ENCODE data around the gene DCUN1D3. TPM values are rescaled to one million over a fixed set of nuclear protein-coding genes. Genes with fewer than 3 reads are reported as not detected.

Gene DCUN1D3
- total RNA-seq, 1 donor from 2014 or later = 14.6 TPM

DNA sequence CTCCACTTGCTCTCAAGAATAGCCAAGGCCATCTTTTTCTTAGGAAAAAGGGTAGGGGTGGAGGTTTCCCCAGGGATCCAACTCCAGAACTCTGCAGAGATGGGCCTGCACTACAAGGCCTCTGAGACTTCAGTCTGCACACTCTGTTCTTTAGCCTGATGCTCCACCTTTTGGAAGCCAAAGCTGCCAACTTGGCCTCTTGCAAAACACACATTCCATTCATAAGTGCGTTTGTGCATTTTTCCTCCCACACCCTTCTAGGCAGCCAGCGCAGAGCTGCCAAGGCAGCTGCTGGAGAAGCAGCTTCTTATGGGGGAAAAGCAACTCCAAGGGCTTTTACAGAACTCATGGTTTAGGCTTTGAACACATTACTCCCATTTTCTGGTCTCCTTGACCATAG, 48.6 kb downstream of the DCUN1D3 start:
- peak; percentile 89 for DNase-seq
- peak; percentile 92 for ATAC-seq (ENCODE audit: poor library complexity)
- intact Hi-C loops (cut with DNase I) = loop anchor here (5.0 kb wide), 2 partner anchors 51 to 66 kb away; partner anchors contain the start of genes DCUN1D3 and LYRM1

DNA sequence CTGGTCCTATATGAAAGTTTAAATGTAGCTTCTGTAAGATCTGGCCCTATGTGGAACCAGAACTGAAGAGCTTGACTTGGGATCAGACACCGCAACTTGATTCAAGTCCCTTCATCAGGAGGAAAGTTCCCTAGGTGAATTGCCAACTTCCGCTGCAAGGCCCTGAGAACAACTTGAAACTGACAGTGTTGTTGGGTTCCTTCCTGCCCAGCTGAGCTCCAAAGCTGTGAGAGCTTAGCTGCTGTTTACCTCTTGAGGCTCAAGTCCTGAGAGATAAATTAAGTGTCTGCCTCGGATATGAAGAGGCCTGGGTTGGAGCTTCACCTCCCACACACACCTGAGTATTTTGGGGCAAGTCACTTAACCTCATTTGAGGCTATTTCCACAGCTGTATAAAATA, 49.2 kb downstream of the DCUN1D3 start:
- DNase-seq (no peak), ATAC-seq (ENCODE audit: poor library complexity) (peak; percentile 36)
- intact Hi-C loops (cut with DNase I) = loop anchor here (5.0 kb wide), 2 partner anchors 51 to 66 kb away; partner anchors contain the start of genes DCUN1D3 and LYRM1

DNA sequence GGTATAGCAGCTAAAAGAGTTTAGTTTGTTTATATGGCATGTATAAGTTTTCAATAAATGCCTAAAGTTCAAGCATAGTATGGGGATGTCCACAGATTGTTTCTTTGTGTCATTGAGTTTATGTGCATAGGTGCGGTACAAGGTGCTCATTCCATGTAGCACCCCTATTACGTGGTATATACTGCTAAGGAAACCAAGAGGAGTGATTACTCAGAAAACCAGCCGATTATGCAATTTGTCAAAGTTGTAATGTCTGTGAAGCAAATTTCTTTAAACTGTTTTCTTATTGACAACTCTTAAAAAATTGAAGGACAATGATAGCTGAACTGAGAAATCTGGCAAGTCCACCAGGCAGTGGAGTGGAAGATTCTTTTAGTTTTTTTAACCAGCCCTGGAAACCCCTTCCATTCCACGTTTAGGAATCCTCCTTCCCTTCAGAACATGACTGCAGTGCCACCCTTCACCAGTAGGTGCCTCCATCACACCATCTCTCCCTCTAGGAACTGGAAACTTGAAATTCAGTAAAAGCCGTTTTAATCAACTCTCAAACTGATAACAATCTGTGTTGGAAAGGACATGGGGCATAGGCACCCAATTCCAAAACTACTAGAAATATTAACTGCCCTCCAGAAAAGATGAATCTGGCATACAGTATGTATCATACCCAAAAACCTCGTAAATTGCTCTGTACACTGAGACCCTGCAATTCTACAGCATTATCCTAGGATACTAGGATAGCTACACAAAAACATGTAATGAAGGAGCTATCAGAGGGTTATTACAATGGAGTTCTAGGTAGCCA, 50.4 kb downstream of the DCUN1D3 start:
- intact Hi-C loops (cut with DNase I) = loop anchor here (5.0 kb wide), 2 partner anchors 53 to 68 kb away; partner anchors contain the start of genes DCUN1D3 and LYRM1
- ATAC-seq (ENCODE audit: poor library complexity) (peak; percentile 44), DNase-seq (peak; percentile 77)

DNA sequence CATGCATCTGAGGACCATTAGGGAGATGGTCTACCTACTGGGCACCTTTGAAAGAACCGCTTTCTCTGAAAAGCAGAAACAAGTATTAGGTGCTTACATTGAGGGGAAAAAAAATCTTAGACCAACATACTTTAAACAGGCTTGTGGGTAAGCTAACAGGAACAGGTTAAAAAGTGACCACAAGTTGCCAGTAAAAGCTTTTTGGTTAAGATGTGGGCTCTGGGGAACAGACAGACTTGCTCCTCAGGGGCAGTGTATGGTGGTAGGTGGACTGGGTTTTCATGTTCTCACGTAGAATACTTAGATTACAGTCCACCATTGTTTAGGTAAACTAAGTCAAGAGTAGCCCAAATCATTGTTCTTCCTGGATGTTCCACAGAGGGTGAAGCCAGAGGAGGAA, 52.6 kb downstream of the DCUN1D3 start:
- no peak for ATAC-seq (ENCODE audit: poor library complexity)
- DNase-seq = no peak
- intact Hi-C loops (cut with DNase I) = loop anchor here (2.0 kb wide), 1 partner anchor 235 kb away; no protein-coding TSS in a partner anchor

DNA sequence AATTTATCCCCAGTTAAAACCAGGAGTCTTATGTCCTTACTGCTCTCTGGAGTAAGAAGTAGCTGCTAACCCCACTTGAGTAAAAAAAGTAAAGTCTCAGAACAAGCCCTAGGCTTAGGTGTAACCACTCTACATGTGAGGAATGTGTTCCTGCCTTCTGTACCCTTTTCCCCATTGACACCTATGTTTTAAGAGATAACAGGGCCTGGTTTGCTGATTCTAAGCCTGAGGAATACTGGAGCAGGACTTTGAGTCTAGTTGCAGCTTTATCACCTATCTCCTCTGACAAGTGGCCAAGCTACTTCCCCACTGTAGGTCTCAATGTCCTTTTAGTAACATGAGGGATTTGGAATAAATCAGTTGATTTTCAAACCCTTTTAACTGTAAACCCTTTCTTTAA, 53.6 kb downstream of the DCUN1D3 start:
- ATAC-seq (ENCODE audit: poor library complexity) (no peak), DNase-seq (no peak)
- intact Hi-C loops (cut with DNase I) = loop anchor here (2.0 kb wide), 1 partner anchor 236 kb away; no protein-coding TSS in a partner anchor

DNA sequence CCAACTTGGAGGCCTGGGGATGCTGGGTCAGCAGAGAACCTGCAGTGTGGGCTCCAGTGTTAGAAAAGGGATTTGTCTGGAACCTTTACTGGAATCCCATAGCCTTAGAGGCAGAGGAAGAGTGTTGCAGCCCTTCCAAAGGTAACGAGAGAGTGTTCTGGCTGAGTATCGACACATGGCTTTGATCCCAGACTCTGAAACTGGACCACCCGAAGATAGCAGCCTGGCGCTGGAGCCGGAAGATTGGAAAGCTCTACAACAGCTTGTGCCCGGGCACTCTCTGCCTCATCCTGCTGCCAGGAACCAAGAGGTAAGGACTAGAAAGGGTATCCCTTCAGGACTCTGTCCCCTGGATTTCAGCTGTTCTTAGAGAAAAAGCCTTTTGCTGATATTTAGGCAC, 54.1 kb downstream of the DCUN1D3 start:
- intact Hi-C loops (cut with DNase I) = loop anchor here (2.0 kb wide), 1 partner anchor 237 kb away; no protein-coding TSS in a partner anchor
- ATAC-seq (ENCODE audit: poor library complexity) (peak; percentile 68), DNase-seq (peak; percentile 65)

DNA sequence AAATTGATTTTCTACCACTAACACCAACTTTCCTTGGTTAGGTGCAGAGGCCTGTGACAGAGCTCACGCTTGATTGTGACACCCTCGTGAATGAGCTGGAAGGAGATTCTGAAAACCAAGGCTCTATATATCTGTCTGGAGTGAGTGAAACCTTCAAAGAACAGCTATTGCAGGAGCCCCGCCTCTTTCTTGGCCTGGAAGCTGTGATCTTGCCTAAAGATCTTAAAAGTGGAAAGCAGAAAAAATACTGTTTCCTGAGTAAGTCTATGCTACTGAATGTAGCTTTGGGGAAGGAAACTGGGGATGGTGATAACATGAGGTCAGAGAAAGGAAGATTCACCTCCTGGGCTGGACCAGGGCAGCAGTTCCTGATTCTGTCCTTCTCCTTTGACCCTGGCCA, 55.6 kb downstream of the DCUN1D3 start:
- ATAC-seq (ENCODE audit: poor library complexity) = no peak
- intact Hi-C loops (cut with DNase I) = no loop called here

DNA sequence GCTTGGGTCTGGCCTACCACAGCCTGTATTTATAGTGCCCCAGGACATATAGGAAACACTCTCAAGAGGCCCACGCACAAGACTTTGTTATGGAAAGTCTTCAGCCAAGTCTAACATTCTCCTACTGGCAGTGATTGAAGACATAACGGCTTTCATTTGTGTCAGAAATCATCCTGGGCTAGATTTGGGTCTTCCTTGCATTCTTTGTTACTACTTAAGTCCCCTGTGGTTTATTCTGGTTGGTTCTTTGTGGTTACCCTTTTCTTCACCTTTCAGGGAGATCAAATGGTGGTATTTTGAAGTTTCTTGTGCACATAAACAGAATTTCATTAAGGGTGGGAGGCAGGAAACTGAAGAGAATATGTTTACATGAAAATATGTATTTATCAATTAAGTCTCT, 56.1 kb downstream of the DCUN1D3 start:
- no peak for ATAC-seq (ENCODE audit: poor library complexity)
- DNase-seq = no peak
- intact Hi-C loops (cut with DNase I) = no loop called here

More for the DNA sequence above, 55.6 kb downstream of the DCUN1D3 start:
- no peak for DNase-seq

DNA sequence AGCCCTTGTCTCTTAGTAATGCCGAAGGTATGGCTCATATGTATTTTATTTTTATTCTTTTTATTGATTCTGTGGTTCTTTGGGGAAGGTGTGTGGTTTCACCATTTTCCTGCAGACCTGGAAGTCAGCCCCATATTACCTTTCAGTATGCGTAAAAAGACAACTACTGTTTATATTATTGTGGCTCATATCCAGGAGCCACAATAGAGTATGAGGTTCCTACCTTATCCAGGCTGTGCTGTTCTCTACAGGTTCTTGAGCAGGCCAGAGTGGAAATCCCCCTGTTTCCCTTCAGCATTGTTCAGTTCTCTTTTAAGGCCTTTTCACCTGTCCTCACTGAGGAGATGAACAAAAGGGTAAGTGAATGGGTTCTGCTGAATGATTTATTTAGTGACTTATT, 60.7 kb downstream of the DCUN1D3 start:
- ATAC-seq (ENCODE audit: poor library complexity) (no peak), DNase-seq (no peak)
- intact Hi-C loops (cut with DNase I) = no loop called here

DNA sequence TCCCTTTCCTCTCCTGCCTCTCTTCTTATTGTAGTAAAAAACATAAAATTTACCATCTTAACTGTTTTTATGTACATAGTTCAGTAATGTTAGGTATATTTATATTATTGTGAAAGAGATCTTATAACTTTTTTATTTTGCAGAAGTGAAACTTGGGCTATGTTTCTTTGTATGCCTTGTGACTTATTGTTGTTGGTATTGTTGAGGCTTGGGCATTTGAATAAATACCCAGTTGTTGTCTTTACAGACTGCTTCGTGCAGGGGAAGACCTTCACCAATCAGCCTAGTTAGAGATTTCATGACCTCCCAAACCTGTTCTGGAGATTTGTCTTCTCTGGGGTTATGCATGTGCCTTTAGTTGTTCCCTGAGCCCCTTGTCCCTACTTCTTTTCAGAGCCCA, 61.9 kb downstream of the DCUN1D3 start:
- DNase-seq (no peak), ATAC-seq (ENCODE audit: poor library complexity) (no peak)
- intact Hi-C loops (cut with DNase I) = no loop called here

DNA sequence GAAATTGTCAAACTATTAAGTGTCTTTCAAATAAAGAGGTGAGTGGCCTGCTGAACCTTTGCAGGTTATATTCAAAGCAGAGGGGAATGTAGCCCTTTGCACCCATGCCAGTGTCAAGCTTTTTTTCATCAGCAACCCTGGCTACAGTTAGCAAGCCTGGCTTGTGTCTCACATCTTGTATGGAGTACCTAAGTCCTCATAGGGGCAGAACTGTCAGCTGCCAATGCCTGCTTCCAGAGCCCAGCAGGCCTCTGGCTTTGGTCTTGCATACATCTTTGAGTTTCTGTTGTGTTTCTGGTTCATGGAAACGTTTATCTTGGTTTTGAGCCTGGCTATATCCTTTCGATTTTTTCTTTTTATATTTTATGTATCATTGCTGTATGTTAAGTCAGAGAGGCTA, 67.1 kb downstream of the DCUN1D3 start:
- no peak for DNase-seq
- peak; percentile 41 for ATAC-seq (ENCODE audit: poor library complexity)
- intact Hi-C loops (cut with DNase I) = no loop called here

DNA sequence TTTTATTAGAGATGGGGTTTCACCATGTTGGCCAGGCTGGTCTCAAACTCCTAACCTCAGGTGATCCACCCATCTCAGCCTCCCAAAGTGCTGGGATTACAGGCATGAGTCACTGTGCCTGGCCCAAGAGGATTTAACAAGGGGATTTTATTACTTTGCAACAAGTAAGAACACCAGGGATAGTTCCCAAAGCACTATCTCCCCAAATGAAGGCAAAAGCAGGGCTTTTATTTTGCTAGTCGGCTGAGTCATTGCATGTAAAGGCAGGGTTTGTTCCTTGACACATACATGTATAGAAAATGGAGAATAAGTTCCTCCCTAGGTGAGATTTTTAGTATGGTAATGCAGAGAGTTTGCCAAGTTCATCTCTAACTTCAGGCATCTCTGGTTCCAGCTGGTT, 69.8 kb downstream of the DCUN1D3 start:
- intact Hi-C loops (cut with DNase I) = no loop called here
- ATAC-seq (ENCODE audit: poor library complexity) (no peak), DNase-seq (no peak)

DNA sequence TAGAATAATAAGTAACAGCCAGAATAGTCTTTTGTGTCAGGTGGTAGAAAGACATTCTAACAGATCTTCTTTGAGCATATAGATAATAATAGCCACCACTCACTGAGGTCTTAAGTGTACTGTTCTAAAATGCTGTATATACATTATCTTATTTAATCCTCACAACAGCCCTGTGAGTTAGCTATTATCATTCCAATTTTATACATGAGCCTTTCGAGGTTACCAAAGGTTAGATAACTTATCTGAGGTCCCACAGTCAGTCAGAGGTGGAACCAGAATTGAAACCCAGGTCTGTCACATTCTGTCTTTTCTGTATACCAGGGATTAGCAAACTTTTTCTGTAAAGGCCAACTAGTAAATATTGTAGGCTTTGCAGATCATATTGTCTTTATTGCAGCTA, 70.6 kb downstream of the DCUN1D3 start:
- no peak for DNase-seq
- no peak for ATAC-seq (ENCODE audit: poor library complexity)
- intact Hi-C loops (cut with DNase I) = no loop called here

DNA sequence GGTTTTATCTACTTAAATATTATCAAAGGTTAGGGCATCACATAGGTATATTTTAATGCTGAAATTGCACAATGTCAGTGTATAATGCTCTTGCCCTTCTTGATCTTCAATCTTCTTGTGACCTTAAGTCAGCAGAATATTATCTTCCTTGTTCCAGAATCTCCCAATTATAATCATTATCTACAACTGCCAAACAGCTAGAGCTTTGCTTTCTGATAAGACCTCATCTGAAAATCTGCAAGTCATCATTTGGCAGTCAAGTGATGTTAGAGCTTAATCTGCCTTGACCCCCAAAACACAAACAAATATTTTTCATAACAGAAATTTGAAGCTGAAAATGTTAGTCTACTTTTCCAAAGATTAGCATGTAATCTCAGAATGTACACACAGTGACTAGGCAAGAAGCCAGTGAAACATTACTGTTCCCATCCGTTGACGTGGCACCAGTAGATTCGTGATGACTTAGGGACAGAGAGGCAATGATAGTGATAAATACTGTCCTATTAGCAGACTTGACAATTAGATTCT, 74.1 kb downstream of the DCUN1D3 start:
- intact Hi-C loops (cut with DNase I) = no loop called here
- ATAC-seq (ENCODE audit: poor library complexity) = no peak
- DNase-seq = no peak

DNA sequence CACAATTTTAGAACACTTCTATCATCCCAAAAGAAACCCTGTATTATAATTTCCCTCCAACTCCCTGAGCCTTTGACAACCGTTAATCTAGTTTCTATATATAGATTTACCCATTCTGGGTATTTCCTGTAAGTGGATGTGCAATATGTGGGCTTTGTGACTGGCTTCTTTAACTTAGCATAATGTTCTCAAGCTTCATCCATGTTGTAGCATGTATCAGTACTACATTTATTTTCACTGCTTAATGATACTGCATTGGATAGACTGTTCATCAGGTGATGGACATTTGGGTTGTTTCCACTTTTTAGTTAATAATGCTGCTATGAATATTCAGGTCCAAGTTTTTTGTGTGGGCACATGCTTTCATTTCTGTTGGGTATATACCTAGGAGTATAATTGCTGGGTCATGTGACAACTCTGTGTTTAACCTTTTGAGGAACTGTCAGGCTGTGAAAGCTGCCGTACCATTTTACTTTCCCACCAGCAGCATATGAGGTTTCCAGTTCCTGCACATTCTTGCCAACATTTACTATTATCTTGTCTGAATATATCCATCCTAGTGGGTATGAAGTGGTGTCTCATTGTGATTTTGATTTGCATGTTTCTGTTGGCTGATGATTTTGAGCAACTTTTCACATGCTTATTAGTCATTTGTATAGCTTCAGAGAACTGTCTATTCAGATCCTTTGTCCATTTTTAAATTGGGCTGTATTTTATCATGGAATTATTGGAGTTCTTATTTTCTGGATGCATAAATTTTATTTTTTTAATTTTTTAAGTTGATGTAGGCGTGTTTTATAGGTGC, 77.4 kb downstream of the DCUN1D3 start:
- no peak for DNase-seq
- ATAC-seq (ENCODE audit: poor library complexity) = no peak
- intact Hi-C loops (cut with DNase I) = no loop called here

DNA sequence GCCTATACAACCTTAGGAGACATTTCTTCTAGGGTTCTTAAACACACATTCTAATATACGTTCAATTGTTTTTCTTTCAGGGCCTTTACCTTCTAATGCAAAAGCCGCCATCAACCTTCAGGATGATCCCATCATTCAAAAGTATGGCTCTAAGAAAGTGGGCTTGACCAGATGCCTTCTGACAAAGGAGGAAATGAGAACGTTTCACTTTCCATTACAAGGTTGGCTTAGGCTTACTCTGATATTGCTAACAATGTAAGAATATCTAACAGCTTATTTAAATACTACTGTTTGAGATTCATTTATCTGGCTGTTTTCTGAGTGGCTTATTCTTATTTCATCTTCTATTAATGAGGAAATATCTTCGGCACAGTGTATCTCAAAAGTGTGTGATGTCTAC, 78.5 kb downstream of the DCUN1D3 start:
- intact Hi-C loops (cut with DNase I) = no loop called here
- ATAC-seq (ENCODE audit: poor library complexity) (no peak), DNase-seq (no peak)

DNA sequence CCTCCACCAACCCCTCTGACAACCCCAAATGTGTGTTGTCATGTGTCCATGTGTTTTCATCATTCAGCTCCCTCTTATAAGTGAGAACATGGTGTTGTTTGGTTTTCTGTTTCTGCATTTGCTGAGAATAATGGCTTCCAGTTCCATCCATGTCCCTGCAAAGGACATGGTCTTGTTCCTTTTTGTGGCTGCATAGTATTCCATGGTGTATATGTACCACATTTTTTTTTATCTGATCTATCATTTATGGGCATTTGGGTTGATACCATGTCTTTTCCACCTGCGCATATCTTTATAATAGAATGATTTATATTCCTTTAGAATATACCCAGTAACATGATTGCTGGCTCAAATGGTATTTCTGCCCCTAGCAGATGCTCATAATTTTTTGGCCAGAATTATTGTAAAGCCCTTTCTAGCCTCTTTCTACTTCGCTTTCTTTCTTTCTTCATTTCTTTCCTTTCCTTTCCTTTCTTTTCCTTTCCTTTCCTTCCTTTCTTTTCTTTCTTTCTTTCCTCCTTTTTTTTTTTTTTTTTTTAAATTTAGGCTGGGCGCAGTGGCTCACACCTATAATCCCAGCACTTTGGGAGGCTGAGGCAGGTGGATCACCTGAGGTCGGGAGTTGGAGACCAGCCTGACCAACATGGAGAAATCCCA, 81.1 kb downstream of the DCUN1D3 start:
- intact Hi-C loops (cut with DNase I) = no loop called here
- DNase-seq = no peak
- ATAC-seq (ENCODE audit: poor library complexity) = no peak

DNA sequence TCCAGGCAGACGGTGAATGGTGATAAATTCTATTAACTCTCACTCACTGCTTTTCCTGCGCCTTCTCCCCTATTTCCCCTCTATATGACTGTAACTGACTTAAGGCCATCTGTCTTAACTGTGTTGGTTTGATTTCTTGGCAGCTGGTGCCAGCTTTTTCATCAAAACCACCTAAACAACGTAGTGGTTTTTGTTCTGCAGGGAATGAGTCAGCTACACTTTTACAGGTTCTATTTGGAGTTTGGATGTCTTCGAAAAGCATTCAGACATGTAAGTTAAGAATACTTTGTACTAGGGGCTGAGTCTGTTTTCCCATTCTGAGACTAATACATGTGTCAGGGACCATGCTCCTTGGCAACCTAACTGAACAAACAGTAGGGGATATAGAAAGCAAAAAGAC, 85.4 kb downstream of the DCUN1D3 start:
- intact Hi-C loops (cut with DNase I) = no loop called here
- DNase-seq (no peak), ATAC-seq (ENCODE audit: poor library complexity) (no peak)

DNA sequence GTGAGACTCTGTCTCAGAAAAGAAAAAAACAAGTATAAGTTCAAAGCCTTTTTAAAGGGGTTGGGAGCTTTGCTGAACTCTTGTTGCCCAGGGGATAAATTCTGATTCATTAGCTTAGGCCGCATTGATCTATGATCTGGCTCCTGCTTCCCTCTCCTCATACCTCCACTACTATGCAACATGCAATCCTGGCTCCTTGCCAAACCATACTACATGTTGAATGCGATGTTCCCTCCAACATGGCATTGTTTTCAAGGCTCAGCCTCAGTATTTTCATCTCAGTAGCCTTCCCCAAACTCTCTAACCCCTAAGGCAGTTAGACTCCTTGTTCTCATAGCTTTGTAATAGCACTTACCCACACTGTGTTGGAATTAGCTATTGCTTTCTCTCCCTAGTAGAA, 87.6 kb downstream of the DCUN1D3 start:
- intact Hi-C loops (cut with DNase I) = no loop called here
- ATAC-seq (ENCODE audit: poor library complexity) = no peak
- DNase-seq = no peak
